HEK293 (cell line): ENCODE data around the gene PLA2G4A.

Experiments
- CTCF ChIP-seq: fragments of 450-650 bp; formaldehyde crosslinking; IDR thresholded peaks from 2 replicates; pipeline ENCODE4 v1.5.1; 2016; ENCODE audit warnings: missing biosample characterization, missing genetic modification characterization
- ZBTB1 ChIP-seq: fragments of 450-650 bp; formaldehyde crosslinking; IDR thresholded peaks from 2 replicates; pipeline ENCODE4 v1.5.1; 2016; ENCODE audit warnings: missing biosample characterization, missing genetic modification characterization
- ZFP3 ChIP-seq: fragments of 450-650 bp; formaldehyde crosslinking; IDR thresholded peaks from 2 replicates; pipeline ENCODE4 v1.5.1; 2016; ENCODE audit warnings: low read depth, missing biosample characterization, missing genetic modification characterization
- ZFP69B ChIP-seq: fragments of 450-650 bp; formaldehyde crosslinking; IDR thresholded peaks from 2 replicates; pipeline ENCODE4 v1.5.1; 2016; ENCODE audit warnings: missing biosample characterization, missing genetic modification characterization
- ZNF10 ChIP-seq: fragments of 450-650 bp; formaldehyde crosslinking; IDR thresholded peaks from 2 replicates; pipeline ENCODE4 v1.5.1; 2017; ENCODE audit warnings: missing biosample characterization, missing genetic modification characterization
- ZNF138 ChIP-seq: fragments of 450-650 bp; formaldehyde crosslinking; IDR thresholded peaks from 2 replicates; pipeline ENCODE4 v1.5.1; 2016; ENCODE audit warnings: missing biosample characterization, missing genetic modification characterization, borderline replicate concordance
- ZNF174 ChIP-seq: fragments of 450-650 bp; formaldehyde crosslinking; IDR thresholded peaks from 2 replicates; pipeline ENCODE4 v1.5.0; 2017; ENCODE audit warnings: missing biosample characterization, mild to moderate bottlenecking, missing genetic modification characterization
- ZNF274 ChIP-seq, 2 experiments: fragments of 200-500 bp in 1 of 2; fragments of 450-650 bp in 1 of 2; sonication (Bioruptor generic) in 1 of 2; formaldehyde crosslinking in 1 of 2; IDR thresholded peaks; 2 replicates each; pipeline versions ENCODE4 v1.5.1 to v1.6.1; 2014 to 2016; ENCODE audit warnings: borderline replicate concordance in 1 of 2, inconsistent platforms in 1 of 2, low read length in 1 of 2, missing biosample characterization in 1 of 2, missing genetic modification characterization in 1 of 2
- ZNF776 ChIP-seq: fragments of 450-650 bp; formaldehyde crosslinking; IDR thresholded peaks from 2 replicates; pipeline ENCODE4 v1.5.0; 2017; ENCODE audit warnings: missing biosample characterization, missing genetic modification characterization, borderline replicate concordance

DNA sequence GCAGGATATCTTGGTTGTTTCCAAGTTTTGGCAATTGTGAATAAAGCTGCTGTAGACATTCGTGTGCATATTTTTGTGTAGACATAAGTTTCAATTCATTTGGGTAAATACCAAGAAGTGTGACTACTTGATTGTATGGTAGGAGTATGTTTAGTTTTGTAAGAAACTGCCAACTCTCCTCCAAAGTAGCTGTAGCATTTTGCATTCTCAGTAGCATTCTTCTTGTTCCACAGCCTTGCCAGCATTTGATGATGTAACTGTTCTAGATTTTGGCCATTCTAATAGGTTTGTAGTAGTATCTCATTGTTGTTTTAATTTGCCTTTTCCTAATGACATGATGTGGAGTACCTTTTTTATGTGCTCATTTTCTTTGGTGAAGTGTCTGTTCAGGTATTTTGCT is 38.6 kb upstream of the PLA2G4A start:
- no peak for TF ChIP-seq ZFP69B (tag by site-specific recombination)
- TF ChIP-seq ZNF174 (tag by site-specific recombination), result no peak
- no peak for TF ChIP-seq ZNF138
- no peak for TF ChIP-seq CTCF
- TF ChIP-seq ZNF274 (IDR thresholded peaks at IDR 0.05; ENCODE audit: low read length), result no peak
- no peak for TF ChIP-seq ZNF274 (tag by site-specific recombination; IDR thresholded peaks at IDR 0.05; ENCODE audit: borderline replicate concordance)
- TF ChIP-seq ZFP3 (tag by site-specific recombination), result no peak
- TF ChIP-seq ZBTB1 (tag by site-specific recombination), result no peak
- TF ChIP-seq ZNF776 (tag by site-specific recombination), result no peak
- no peak for TF ChIP-seq ZNF10 (tag by site-specific recombination)
